Lower leg skin (tissue), 3 donors: ENCODE measurements around the gene SLC25A25.

Experiments used
- CTCF ChIP-seq, 3 donors: fragments of 450-650 bp; IDR thresholded peaks; one replicate each; pipeline ENCODE4 v1.5.1; 2016; ENCODE audit warnings: antibody characterized with exemption in 3 of 3, mild to moderate bottlenecking in 3 of 3, moderate library complexity in 2 of 3
- POLR2A ChIP-seq, 2 donors: fragments of 450-650 bp; IDR thresholded peaks; one replicate each; pipeline ENCODE4 v1.6.1; 2016 to 2017; ENCODE audit warnings: antibody characterized with exemption in 2 of 2, mild to moderate bottlenecking in 1 of 2, moderate library complexity in 1 of 2

GRCh38 chr9:128053560-128053959 lies 14.5 kb upstream of the SLC25A25 start:
- TF ChIP-seq CTCF (IDR thresholded peaks at IDR 0.05) (no peak), POLR2A (IDR thresholded peaks at IDR 0.05) (no peak)
